ENCODE measurements around the gene CEP44.
A peak's percentile ranks its signal among the peaks of the same experiment; 100 is the strongest.
"Not testable (repeated sequence)": the region's sequence is repeated elsewhere in the genome, so short reads cannot be mapped to it uniquely, and the experiment has no call there.

CEP44 gene, protein sequence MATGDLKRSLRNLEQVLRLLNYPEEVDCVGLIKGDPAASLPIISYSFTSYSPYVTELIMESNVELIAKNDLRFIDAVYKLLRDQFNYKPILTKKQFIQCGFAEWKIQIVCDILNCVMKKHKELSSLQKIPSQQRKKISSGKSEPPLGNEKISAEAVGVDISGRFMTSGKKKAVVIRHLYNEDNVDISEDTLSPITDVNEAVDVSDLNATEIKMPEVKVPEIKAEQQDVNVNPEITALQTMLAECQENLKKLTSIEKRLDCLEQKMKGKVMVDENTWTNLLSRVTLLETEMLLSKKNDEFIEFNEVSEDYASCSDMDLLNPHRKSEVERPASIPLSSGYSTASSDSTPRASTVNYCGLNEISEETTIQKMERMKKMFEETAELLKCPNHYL

DNA sequence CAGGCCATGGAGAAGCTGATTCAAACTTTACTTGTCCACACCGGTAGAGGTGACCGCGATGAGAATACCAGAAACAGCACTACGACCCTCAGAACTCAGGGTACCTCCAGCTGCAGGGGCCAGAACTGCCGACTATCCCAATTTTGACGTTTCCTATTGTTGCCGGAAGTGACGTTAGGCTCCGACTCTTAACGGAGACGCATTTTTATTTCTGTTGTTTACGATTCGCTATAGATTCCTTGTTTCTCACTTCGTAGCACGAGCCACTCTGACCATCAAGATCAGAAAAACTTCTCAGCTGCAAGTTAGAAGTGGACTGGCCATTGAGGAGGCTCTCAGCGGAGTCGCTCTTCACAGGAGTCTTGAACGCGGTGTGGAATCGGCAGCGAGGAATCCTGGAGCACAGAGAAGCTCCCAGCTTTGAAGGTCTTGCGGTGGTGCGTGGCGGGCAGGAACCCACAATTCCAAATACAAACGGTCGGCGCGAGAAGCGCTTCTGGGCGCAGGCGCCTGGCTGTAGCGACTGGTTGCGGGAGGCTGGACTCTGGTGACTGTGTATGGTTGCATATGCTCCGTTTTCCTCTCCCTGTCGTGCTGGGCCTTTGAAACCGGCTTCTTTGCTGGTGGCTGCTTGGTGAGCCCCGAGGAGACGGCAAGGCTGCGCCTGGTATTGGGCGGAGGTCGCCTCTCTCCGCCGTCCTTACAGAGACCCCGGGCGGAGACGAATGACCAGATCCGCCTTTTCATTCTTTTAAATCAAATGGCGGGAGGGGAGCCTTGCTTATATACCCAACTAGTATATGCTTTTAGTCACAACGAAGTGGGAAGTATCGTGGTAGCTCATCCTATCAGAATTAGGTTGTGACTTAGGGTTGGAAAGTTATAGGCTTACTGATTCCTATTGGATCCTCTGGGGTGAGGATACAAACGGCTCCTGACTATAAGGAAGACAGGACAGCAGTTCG is at the start of gene CEP44, which contains the start of gene FBXO8:
CEP44 (plus strand) TSS at position 405 of the 965 bp plus-strand sequence. CDS start 15,211 bp downstream, outside the sequence.
FBXO8 (minus strand) TSS at position 161 of the 965 bp plus-strand sequence. CDS start 20,575 bp downstream, outside the sequence.
- peak; percentile 66 to 80 for DNase-seq

DNA sequence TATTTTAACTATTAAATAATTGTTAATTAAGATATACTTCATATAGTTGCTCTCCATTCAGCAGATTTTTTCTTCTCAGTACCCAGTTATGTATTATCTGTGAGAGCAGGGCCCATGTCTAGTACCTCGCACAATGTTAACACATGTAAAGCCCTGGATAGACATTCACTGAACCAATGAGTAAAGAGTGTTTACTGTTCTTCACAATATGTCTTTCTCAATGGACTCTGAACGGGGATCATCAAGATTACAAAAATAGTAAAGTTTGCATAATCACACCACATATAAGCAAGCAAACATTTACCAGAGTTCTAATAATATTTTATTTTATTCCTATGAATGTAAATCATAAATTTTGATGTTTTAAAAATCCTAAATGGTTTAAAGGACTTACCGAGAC is 47.4 kb upstream of the CEP44 start:
- no peak for DNase-seq

DNA sequence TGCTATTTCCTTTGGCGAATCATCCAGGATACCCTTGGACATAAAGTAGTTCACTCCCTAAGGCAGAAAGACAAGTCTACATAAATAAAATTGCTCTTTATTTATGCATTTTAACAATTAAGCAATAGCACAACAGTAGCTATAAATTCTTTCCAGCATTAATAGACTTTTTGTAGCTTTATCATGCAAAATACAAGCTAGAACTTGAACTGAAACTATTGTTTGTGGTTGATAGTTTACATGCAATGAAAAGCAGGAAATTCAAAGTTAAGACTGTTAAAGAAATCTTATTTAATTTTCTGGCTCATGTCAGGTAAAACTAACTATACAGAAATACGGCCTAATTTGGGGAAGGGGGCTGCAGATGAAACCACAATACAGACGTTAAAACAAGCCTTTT is 42.5 kb upstream of the CEP44 start:
- DNase-seq = no peak

DNA sequence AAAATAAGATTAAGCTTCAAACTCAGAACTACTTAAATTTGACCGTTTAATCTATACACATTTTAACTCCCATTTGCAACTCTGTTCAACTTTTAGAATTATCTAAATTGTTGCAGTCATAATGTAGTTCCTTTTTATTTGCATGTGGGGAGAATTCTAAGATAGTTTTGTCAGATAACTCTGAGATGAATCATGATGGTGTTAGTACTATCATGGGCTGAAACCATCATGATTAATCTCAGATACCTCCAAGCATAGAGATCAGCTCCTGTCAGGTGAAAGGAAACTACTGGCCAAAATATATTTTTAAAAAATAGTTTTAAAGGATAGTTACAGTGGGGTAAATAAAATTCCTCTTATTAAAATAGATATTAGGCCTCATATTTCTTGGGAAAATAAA is 39.3 kb upstream of the CEP44 start:
- no peak for DNase-seq

DNA sequence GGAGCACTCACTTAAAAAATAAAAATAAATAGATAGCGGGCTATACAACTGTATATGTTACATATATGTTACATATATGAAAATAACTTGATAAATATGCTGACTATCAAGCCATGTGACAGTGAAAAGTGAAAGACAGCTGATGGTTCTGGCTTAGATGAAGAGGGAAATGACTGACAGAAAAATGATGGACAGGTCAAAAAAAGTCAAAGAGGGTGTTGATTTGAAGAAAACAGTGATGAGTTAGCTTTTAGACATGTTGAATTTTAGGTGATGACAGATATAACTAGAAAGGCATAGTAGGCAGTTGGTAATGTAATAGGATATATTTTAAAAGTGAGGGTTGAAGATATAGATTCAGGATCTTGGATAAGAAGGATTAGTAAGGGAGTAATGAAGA is 38.0 kb upstream of the CEP44 start:
- no peak for DNase-seq

DNA sequence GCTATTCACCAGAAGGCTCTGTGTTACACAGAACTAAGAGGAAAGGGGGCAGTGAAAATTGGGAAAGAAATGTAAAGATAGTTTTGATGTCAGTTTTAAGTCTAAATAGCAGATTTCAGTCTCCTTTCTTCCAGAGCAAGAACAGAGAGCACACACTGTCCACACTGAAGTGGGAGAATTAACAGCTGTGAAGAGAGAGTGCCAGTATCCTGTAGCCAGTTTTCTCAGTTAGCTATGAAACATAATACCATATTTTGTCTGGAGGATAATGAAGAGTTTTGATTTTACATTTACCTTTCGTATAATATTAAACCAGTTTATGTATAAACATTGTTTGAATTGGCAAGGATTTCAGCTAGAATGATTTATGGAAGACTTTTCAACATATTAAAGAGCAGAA is 35.3 kb upstream of the CEP44 start:
- DNase-seq = no peak

DNA sequence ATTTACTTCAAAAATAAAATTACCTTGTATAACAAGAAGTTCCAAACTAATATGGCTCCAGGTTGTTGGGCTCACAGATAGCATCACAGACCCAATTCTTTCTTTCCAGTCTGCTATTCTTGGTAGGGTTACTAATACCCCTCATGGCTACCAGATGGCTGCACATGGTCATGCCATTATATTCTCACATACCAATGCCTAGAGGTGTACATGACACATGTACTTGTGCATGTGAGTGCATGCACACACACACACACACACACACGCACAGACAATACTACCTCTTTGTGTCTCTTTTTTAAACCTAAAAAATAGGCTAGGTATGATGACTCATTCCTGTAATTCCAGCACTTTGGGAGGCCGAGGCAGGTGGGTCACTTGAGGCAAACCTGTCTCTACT is 31.3 kb upstream of the CEP44 start:
- DNase-seq = no peak

DNA sequence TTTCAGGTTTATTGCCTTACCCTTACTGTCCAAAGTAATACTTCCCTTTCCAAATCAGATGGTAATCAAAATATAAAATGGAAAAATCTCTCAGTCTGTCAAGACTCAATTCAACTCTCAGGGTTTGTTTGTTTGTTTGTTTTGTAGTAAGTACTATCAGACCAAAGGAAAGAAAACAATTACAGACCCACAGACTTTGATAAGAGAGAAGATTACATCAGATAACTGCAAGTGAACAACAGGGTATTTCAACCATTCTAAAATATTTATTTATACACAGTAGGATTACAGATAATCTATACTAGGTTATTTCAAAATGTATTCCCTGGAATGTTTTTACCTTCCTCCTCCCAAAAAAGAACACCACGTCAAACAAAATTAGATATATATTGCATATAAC is 29.1 kb upstream of the CEP44 start:
- no peak for DNase-seq

DNA sequence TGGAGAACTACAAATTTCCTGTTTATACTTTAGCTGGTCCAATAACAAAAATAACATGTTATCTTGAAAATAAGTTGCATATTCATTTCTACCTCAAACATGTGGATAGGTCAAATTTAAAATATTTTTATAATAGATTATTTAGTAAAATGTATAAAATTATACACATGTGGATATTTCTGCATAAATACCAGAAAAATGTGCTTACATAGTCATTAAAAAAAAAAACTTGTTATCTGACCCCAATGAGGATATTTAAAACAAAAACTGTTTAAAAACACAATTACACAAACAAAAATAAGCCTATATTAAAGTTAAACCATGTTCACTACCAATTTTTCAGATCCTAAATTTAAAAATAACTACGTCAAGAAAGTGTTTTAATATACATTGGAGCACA is 28.3 kb upstream of the CEP44 start:
- no peak for DNase-seq

DNA sequence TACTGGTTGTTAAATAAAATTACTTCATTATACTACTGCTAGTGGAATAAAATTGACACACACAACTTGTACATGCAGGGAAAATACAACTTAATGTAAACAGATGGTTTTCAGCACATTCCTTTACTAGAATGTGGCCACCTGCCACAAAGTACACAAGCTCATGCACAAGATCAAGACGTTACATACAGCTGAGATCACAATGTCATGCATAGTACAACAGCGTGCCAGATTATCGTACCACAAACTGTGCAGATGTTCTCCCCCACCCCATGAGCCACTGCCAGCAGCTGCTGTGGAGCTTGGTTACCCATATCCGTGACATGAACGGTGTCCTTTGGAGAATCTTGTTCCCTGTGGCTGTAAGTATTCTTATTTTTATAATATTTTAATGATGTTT is 27.9 kb upstream of the CEP44 start:
- DNase-seq = peak in 1 of 2 experiments; percentile 17

DNA sequence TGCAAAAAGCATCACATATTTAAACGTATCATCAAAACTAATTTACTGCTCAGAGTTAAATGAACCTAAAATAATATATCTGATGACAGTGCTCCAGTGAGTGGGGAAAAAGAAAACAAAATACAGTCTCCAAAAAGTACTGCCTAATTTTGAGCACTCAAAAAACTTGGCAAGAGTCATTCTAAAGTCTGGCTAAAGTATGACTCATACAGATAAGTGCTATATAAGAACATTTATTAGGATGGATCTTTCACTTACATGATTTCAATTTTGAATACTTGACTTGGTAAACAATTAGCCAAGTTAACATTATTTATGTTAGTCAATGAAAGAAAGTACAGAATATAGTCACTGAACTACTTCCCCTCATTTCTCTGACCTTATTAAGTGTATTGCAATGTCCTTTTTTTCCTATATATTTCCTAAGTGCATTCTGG is 27.4 kb upstream of the CEP44 start:
- DNase-seq = peak in 1 of 2 experiments; percentile 5

DNA sequence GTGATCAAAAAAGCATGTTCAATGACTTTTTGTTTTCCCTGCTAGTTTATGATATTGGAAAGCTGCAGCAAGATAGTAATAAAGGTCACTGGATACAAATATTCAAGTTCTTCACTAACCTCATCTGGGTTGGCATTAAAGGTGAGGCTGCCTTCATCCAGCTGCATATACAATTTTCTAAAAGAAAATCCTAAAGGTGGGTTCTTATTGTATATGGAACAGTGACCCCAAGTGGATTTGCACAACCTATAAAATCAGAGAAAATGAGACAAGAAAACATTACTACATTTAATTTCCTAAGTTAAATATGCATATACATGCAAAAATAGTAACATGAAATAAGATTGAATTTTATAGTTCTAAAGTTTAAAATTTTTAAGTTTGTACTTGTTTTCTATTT is 24.1 kb upstream of the CEP44 start:
- DNase-seq = no peak

DNA sequence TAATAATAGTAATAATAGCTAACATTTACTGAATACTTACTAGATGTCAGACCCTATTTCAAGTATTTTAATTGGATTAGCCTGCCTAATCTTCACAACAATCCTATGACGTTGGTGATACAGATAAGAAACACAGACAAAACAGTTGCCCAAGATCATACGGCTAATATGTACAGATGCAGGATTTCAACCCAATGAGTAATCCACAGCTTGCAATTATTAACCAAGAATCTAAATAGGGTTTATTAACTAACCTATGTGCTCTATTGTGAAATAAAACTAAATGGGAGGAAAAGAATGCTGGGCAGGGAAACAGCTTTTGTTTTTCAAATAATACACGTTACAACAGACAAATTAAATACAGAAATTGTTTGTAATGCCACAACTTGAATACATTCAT is 23.6 kb upstream of the CEP44 start:
- DNase-seq = no peak

DNA sequence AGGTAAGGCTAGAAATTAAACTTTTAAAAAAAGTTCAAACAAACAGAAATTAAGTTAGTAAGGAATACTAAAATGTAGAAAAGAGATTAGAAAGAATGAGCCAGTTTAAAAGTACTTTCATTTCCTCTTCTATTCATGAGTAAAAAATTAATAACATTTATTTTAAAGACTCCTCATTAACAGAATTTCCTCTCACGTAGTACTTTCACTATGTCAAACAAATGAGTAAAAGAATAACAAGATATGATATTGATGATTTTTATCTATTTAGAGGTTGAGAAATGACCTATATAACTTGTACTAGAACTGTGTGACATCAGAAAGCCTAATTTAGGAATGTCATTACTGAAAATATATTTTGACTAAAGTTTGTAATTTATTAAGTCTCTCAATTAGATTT is 22.3 kb upstream of the CEP44 start:
- DNase-seq = not testable (repeated sequence)

DNA sequence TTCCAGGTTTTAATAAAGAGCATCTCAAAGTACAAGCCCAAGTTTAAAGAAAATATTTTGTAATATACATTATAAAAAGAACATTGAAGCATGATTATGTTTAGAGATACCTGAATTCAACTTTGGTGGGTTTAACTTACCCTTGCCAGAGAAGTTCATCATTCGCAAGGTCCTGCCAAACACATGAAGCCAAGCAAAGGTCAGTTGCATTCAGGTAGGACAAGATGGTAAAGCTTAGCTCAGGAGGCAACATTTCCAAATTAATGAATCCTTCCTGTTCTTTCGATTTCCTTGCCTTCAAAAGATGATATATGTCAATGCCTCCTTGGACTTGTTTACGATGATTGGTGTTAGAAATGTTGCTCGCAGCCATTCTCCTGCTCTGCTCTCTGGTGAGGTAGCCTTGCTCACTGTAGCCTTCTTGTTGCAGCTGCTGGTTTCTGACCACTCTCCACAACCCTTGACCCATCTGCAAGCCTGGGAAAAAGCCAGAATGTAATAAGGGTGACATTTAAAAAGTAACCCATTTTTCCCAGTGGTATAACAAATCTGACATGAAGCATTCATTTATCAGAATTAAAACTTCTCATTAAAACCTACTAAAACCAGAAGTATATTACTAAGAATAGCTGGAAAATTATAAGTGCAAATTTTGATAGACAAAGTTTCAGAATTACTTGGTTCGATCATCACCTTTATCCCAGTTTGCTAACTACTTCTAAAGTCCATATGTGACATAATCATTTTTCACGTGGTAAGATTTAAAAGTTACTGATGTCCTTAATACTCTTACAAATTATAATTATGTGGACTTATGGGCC is 20.9 kb upstream of the CEP44 start:
- no peak for DNase-seq

DNA sequence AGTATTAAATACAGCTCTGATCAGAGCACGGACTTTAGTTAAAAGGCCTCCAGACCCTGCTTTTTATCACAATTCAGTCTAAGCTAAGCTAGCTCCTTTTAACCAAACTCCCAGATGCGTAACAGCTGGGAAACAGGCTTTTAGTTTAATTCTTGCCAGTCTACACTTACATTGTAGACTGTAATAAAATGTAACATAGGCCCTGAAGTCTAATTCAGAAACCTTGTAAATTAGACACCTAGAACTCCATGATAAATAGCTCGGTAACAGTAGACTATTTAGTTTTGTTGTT is 20.3 kb upstream of the CEP44 start:
- DNase-seq = no peak

DNA sequence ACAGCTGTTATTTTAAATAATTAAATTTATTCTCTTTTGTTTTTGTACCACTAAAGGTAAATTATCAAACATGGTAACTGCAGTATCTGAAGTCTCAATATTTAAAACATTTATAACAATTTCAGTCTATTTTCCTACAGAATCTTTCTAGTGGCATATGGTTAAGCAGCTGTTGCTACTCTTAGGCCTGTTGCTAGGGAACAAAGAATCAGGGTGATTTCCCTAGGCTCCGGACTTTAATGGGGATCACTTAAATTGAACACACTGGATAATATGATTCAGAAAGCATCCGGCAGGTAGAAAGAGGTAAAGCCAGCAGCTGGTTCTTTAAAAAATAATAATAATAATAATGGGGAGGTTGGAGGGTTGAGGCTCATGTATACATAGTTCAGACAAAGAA is 17.8 kb upstream of the CEP44 start:
- DNase-seq = no peak

DNA sequence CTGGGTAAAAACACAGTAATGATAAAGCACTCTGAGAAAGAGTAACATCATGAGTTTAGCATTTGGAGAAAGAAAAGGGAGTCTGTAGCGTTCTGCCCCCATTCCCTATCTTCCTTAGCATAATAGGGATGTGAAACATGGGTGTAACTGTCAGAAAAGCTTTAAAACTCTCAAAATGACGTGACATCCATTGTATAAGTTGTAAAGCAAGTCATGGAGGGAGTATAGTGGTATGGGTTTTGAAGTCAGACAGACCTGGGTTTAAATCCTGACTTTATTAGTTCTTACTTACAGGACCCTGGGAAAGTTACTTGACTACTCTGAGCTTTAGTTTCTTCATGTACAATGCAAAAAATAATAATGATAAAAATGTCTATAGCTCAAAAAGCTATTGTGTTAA is 17.3 kb upstream of the CEP44 start:
- no peak for DNase-seq

DNA sequence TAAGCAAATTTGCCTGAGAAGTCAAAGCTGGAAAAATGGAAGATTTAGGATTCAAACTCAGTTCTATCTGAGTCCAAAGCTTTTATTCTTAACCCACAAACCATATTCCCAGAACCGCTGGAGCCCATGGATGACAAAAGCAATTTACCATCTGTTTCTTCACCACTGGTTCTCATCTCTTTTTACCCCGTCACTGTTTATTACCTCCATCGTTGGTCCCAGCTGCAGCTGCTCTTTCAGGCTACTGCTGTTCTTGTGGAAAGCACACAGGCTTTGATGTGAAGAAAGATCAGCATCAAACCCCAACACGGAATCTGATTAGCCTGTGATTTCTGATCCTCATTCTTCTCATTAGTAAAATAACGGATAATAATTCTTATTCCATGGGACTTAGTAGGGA is 9.8 kb upstream of the CEP44 start:
- no peak for DNase-seq

DNA sequence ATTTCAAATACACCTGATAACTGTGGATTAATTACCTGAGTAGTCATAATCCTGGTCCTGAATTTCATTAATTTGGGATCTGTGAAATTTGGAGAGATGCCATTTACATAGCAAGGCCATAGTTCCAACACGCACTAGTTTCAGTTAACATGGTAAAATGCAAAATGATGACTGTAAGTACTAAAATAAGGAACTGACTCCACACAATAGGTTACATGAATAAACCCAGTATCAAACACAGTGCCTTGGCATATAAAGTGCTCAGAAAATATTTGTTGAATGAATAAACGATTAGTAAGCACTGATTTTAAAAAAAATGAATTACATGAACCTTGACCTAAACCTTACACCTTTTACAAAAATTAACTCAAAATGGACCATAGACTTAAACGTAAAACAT is 9.3 kb upstream of the CEP44 start:
- no peak for DNase-seq

DNA sequence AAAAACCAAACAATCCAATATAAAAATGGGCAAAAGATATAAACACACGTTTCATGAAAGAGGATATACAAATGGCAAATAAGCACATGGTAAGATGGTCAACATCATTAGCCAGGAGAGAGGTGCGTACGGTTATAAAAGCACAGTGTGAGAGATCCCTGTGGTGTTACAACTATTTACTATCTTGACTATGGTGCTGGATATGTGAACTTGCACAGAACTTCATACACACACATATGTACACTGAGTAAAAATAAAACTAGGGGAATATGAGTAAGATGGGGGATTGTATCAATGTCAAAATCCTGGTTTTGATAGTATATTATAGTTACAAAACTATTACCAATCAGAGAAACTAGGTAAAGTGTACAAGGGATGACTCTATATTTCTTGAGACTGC is 8.6 kb upstream of the CEP44 start:
- no peak for DNase-seq

DNA sequence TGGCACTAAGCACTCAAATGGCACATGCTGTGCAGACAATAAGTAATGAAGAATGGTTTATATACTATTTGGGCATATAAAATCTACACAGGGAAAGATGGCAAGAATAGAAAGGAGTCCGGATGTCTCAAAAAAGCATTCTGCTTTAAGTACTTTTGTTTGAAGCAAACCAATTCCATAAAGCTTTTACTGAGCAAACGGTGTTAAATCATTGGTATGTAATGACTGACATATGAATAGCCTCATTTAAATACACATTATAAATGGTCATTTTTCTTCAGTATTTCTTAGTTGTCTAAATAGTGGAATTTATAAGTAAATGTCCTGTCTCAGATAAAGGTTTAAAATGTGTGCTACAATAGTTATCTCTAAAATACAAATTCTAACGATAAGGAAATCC is 6.3 kb upstream of the CEP44 start:
- DNase-seq = no peak

DNA sequence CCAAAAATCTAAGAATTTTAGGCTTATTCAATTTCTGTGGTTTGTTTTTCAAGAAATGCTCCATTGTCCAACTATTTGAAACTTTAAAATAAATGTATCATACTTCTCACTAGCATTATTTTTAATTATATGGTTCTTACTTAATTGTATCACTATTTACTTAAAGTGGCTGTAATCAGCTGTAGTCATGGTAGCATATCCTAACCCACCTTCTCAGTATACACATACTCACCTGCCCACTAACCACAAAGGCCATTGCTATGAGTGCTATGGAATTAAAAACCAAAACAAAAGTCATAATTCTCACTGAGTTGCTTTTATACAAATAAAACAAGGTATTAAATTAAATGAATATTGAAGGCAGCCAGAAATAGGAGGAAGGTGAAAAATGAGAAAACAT is 5.2 kb upstream of the CEP44 start:
- DNase-seq = no peak
